Measurements from ENCODE around the gene FGD4. TPM values are rescaled to one million over a fixed set of nuclear protein-coding genes. Genes with fewer than 3 reads are reported as not detected.

FGD4 gene
- total and polyA plus RNA-seq, 2 experiments from 2014 or later = 1.1 to 3.4 TPM

DNA sequence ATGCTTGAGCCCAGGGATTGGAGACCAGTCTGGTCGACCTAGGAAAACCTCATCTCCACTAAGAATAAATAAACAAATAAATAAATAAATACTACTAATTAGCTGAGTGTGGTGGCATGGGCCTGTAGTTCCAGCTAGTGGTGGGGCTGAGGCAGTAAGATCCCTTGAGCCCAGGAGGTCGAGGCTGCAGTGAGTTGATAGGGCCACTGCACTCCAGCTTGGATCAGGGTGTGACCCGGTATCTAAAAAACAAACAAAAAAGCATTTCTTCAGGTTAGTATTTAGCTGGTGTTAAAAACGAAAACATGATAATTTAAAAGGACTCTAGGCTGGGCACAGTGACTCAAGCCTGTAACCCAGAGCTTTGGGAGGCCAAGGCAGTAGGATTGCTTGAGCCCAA lies 1.2 kb upstream of the FGD4 start:
- 93 to 98% methylated on average over 4 of the region's 4 CpGs for WGBS, 2 experiments (ENCODE audit: low coverage in 1 of 2, low lambda C conversion rate in 2 of 2, missing lambda C conversion rate in 2 of 2)

DNA sequence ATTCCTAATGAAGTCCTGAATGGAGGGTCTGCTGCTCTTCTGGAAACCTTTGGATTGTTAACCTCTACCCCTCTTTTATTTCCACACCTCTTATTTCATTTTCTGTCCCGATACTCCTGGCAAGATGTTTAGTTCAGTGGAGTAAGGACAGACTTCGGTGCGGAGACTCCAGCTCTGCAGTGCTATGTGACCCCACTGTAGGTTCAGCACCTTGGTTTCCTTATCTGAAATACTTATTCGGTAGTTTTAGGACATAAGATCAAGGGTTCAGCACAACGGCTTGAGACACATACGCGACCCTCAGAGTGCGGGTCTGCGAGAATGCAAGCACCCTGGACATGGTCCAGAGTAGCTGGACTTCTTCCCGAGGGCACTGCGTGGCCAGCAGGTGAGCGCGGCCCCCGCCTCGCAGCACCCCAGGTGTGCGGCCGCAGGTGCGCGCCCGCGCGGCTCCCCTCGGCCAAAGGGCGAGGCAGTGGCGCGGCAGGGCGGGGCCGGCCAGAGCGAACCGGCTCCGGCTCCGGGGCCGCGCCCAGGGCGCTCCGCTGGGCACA lies 465 bp upstream of the FGD4 start:
- no peaks in the 10 kb centered on the region for H3K79me2 ChIP-seq (ENCODE audit: insufficient read depth)
- no peak overlapping the region for H3K9ac ChIP-seq
- 0 out of 2 replicates have a peak, but pooled peaks cover 3% of the 10 kb centered on the region for H3F3A ChIP-seq (ENCODE audit: insufficient read depth)
- H3K27ac ChIP-seq = no peak overlapping the region
- in situ Hi-C loops (cut with MboI) = no loop called here
- DNase-seq = no peak
- WGBS, 2 experiments (ENCODE audit: low coverage in 1 of 2, low lambda C conversion rate in 2 of 2, missing lambda C conversion rate in 2 of 2) = 8 to 12% methylated on average over 24 to 32 of the region's 36 CpGs
- H3K9me2 ChIP-seq (ENCODE audit: insufficient read depth) = no peaks in the 10 kb centered on the region
- H3K4me2 ChIP-seq (ENCODE audit: unreplicated experiment) = peak overlapping the region; percentile 50
- H3K36me3 ChIP-seq (ENCODE audit: low read depth) = no peaks in the 10 kb centered on the region
- H3K4me3 ChIP-seq = peak overlapping the region; percentile 64
- H3K9me3 ChIP-seq (ENCODE audit: low read depth) = no peaks in the 10 kb centered on the region
- no peaks in the 10 kb centered on the region for H4K20me1 ChIP-seq (ENCODE audit: insufficient read depth)
- H3K27me3 ChIP-seq (replicated peaks; ENCODE audit: insufficient read depth) = peaks cover 25% of the 10 kb centered on the region
- H2AFZ ChIP-seq = peak overlapping the region; percentile 62
- no peaks in the 10 kb centered on the region for H3K4me1 ChIP-seq (ENCODE audit: insufficient read depth)
- TF ChIP-seq EZH2phosphoT487 (IDR thresholded peaks at IDR 0.05; ENCODE audit: insufficient read depth, low read depth) (no peak), EZH2 (IDR thresholded peaks at IDR 0.05; ENCODE audit: insufficient read depth, poor library complexity, severe bottlenecking) (no peak)

More for the DNA sequence above, 1.2 kb upstream of the FGD4 start:
- no peak for TF ChIP-seq EZH2phosphoT487 (IDR thresholded peaks at IDR 0.05; ENCODE audit: insufficient read depth, low read depth)
- no peak for TF ChIP-seq EZH2 (IDR thresholded peaks at IDR 0.05; ENCODE audit: insufficient read depth, poor library complexity, severe bottlenecking)
- Histone ChIP-seq H3K9me2 (ENCODE audit: insufficient read depth) (no peaks in the 10 kb centered on the region), H3K27me3 (replicated peaks; ENCODE audit: insufficient read depth) (peaks cover 24% of the 10 kb centered on the region), H3K36me3 (ENCODE audit: low read depth) (no peaks in the 10 kb centered on the region), H3F3A (ENCODE audit: insufficient read depth) (0 out of 2 replicates have a peak, but pooled peaks cover 3% of the 10 kb centered on the region), H3K9ac (no peak overlapping the region), H3K9me3 (ENCODE audit: low read depth) (no peaks in the 10 kb centered on the region), H3K4me2 (ENCODE audit: unreplicated experiment) (no peak overlapping the region), H3K4me3 (no peak overlapping the region), H3K79me2 (ENCODE audit: insufficient read depth) (no peaks in the 10 kb centered on the region), H3K27ac (no peak overlapping the region), H4K20me1 (ENCODE audit: insufficient read depth) (no peaks in the 10 kb centered on the region), H3K4me1 (ENCODE audit: insufficient read depth) (no peaks in the 10 kb centered on the region), H2AFZ (no peak overlapping the region)
- in situ Hi-C loops (cut with MboI) = no loop called here
- no peak for DNase-seq

DNA sequence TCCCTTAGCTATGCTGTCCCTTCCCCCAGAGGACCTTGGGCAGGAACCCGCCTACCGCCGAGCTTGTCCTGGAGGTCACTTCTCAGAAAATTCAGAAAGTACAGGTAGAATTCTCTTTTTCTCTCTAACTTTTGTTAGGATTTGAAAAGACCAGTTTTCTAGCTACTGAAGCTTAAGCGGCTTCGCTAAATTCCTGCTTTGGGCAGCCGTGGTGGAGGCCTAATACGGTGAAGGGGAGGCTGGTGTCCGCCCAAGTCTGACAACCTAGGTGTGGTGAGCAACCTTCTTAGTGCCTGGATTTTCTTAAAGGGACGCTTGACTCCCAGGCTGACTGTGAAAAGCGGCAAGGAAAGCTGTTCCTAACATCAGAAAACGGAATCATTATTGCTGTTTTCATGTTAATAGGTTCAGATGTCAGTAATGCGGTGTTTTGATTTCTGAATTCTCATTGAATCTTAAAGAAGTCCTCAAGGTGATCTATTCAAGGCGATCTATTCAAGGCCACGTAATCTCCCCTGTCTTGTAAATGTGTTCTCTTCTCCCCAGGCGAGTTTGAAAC lies 835 bp downstream of the FGD4 start:
- Histone ChIP-seq H3K27me3 (replicated peaks; ENCODE audit: insufficient read depth) (peaks cover 25% of the 10 kb centered on the region), H3K4me2 (ENCODE audit: unreplicated experiment) (peak overlapping the region; percentile 50), H3K4me1 (ENCODE audit: insufficient read depth) (no peaks in the 10 kb centered on the region), H3K27ac (no peak overlapping the region), H3F3A (ENCODE audit: insufficient read depth) (0 out of 2 replicates have a peak, but pooled peaks cover 3% of the 10 kb centered on the region), H2AFZ (peak overlapping the region; percentile 62), H3K79me2 (ENCODE audit: insufficient read depth) (no peaks in the 10 kb centered on the region), H3K9ac (no peak overlapping the region), H3K4me3 (peak overlapping the region; percentile 64), H4K20me1 (ENCODE audit: insufficient read depth) (no peaks in the 10 kb centered on the region), H3K9me3 (ENCODE audit: low read depth) (no peaks in the 10 kb centered on the region), H3K9me2 (ENCODE audit: insufficient read depth) (no peaks in the 10 kb centered on the region), H3K36me3 (ENCODE audit: low read depth) (no peaks in the 10 kb centered on the region)
- no peak for DNase-seq
- 21 to 23% methylated on average over 15 of the region's 15 CpGs for WGBS, 2 experiments (ENCODE audit: low coverage in 1 of 2, low lambda C conversion rate in 2 of 2, missing lambda C conversion rate in 2 of 2)
- TF ChIP-seq EZH2phosphoT487 (IDR thresholded peaks at IDR 0.05; ENCODE audit: insufficient read depth, low read depth) (0 out of 2 replicates have a peak, but pooled peaks have one; percentile 34), EZH2 (IDR thresholded peaks at IDR 0.05; ENCODE audit: insufficient read depth, poor library complexity, severe bottlenecking) (peak; percentile 71)
- in situ Hi-C loops (cut with MboI) = no loop called here

DNA sequence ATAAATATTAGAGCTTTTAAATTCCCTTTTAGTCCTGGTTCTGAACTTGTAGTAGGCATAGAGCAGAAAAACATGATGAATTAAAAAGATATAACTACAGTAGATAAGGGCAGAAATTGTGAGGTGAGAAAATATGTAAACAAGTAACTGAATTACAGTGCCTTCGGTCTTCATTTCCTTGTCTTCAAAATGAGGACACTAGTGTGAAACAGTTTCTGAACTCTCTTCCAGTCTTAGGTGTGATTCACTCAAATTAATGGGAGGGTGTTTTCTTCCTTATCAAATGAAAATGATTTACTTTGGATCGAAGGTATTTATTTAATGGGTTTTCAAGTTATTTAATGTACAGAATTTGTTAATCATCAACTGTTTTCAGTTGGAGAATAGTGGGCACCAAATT lies 1.5 kb downstream of the FGD4 start:
- H3K36me3 ChIP-seq (ENCODE audit: low read depth) = no peaks in the 10 kb centered on the region
- H3K4me1 ChIP-seq (ENCODE audit: insufficient read depth) = no peaks in the 10 kb centered on the region
- no peaks in the 10 kb centered on the region for H3K9me3 ChIP-seq (ENCODE audit: low read depth)
- in situ Hi-C loops (cut with MboI) = no loop called here
- H3K27me3 ChIP-seq (replicated peaks; ENCODE audit: insufficient read depth) = peaks cover 25% of the 10 kb centered on the region
- H3F3A ChIP-seq (ENCODE audit: insufficient read depth) = 0 out of 2 replicates have a peak, but pooled peaks cover 3% of the 10 kb centered on the region
- no peak overlapping the region for H3K9ac ChIP-seq
- no peak for DNase-seq
- H3K79me2 ChIP-seq (ENCODE audit: insufficient read depth) = no peaks in the 10 kb centered on the region
- no peak overlapping the region; the same call in 1 of the 2 replicates for H3K4me3 ChIP-seq
- TF ChIP-seq EZH2 (IDR thresholded peaks at IDR 0.05; ENCODE audit: insufficient read depth, poor library complexity, severe bottlenecking) (no peak), EZH2phosphoT487 (IDR thresholded peaks at IDR 0.05; ENCODE audit: insufficient read depth, low read depth) (no peak)
- no peak overlapping the region for H2AFZ ChIP-seq
- no peaks in the 10 kb centered on the region for H4K20me1 ChIP-seq (ENCODE audit: insufficient read depth)
- H3K9me2 ChIP-seq (ENCODE audit: insufficient read depth) = no peaks in the 10 kb centered on the region
- H3K27ac ChIP-seq = no peak overlapping the region
- no peak overlapping the region for H3K4me2 ChIP-seq (ENCODE audit: unreplicated experiment)
- 60 to 82% methylated on average over 2 of the region's 2 CpGs for WGBS, 2 experiments (ENCODE audit: low coverage in 1 of 2, low lambda C conversion rate in 2 of 2, missing lambda C conversion rate in 2 of 2)

Data from GM23248 (cell line).